ENCODE results near the gene CD300LF. TPM values are rescaled to one million over a fixed set of nuclear protein-coding genes. Genes with fewer than 3 reads are reported as not detected.

The CD300LF gene
- total and polyA plus RNA-seq, 4 donors = 0.13 to 1.9 (median 1.0) TPM

DNA sequence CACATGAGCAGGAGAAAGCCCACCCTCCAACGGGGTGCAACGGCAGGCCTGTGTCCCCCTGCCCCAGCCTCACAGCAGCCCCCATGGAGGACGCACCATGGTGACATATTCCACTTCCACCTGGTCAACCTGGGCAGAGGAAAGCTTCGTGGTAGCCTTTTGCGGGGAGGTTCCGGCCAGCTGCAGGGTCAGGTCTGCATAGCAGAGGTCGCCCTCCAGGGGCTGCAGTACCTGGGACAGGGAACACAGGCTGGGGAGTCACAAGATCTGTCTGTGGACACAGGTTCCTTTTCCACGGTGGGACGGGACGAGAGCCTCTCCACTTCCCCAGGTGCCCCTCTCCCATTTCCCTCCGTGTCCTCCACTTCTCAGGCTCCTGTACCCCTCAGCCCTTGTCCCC is 17.1 kb downstream of the CD300LF start:
- Histone ChIP-seq H3K9ac (ENCODE audit: low read depth in 1 of 2, low read length in 2 of 2) (no peak overlapping the region), H3K9me3 (ENCODE audit: control insufficient read depth in 4 of 4, low read length in 3 of 4) (no peaks in the 10 kb centered on the region), H3K27me3 (ENCODE audit: control insufficient read depth in 4 of 4, insufficient read depth in 4 of 4, low read length in 3 of 4) (no peaks in the 10 kb centered on the region), H3K4me1 (ENCODE audit: control insufficient read depth in 4 of 4, insufficient read depth in 4 of 4, low read length in 3 of 4) (no peaks in the 10 kb centered on the region), H3K27ac (ENCODE audit: low read depth in 1 of 2, low read length in 2 of 2) (no peak overlapping the region), H3K4me3 (ENCODE audit: low read depth in 1 of 3, low read length in 3 of 3) (no peak overlapping the region), H3K36me3 (ENCODE audit: control insufficient read depth in 4 of 4, insufficient read depth in 3 of 4, low read depth in 1 of 4, low read length in 3 of 4) (no peaks in the 10 kb centered on the region)
- no peak for TF ChIP-seq EGR1 (IDR thresholded peaks at IDR 0.05; ENCODE audit: low read depth in 2 of 2)
- TF ChIP-seq YY1 (IDR thresholded peaks at IDR 0.05) = no peak
- TF ChIP-seq, protein P1, sequence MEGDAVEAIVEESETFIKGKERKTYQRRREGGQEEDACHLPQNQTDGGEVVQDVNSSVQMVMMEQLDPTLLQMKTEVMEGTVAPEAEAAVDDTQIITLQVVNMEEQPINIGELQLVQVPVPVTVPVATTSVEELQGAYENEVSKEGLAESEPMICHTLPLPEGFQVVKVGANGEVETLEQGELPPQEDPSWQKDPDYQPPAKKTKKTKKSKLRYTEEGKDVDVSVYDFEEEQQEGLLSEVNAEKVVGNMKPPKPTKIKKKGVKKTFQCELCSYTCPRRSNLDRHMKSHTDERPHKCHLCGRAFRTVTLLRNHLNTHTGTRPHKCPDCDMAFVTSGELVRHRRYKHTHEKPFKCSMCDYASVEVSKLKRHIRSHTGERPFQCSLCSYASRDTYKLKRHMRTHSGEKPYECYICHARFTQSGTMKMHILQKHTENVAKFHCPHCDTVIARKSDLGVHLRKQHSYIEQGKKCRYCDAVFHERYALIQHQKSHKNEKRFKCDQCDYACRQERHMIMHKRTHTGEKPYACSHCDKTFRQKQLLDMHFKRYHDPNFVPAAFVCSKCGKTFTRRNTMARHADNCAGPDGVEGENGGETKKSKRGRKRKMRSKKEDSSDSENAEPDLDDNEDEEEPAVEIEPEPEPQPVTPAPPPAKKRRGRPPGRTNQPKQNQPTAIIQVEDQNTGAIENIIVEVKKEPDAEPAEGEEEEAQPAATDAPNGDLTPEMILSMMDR (IDR thresholded peaks at IDR 0.05; ENCODE audit: low read depth, low read length, missing input control) = no peak
- no peak for TF ChIP-seq RXRA (IDR thresholded peaks at IDR 0.05)
- TF ChIP-seq HNF4G (IDR thresholded peaks at IDR 0.05) = no peak
- TF ChIP-seq TAF1 (conservative IDR thresholded peaks at IDR 0.05) = no peak
- no peak for TF ChIP-seq ATF3 (IDR thresholded peaks at IDR 0.05)
- TF ChIP-seq, protein P2, sequence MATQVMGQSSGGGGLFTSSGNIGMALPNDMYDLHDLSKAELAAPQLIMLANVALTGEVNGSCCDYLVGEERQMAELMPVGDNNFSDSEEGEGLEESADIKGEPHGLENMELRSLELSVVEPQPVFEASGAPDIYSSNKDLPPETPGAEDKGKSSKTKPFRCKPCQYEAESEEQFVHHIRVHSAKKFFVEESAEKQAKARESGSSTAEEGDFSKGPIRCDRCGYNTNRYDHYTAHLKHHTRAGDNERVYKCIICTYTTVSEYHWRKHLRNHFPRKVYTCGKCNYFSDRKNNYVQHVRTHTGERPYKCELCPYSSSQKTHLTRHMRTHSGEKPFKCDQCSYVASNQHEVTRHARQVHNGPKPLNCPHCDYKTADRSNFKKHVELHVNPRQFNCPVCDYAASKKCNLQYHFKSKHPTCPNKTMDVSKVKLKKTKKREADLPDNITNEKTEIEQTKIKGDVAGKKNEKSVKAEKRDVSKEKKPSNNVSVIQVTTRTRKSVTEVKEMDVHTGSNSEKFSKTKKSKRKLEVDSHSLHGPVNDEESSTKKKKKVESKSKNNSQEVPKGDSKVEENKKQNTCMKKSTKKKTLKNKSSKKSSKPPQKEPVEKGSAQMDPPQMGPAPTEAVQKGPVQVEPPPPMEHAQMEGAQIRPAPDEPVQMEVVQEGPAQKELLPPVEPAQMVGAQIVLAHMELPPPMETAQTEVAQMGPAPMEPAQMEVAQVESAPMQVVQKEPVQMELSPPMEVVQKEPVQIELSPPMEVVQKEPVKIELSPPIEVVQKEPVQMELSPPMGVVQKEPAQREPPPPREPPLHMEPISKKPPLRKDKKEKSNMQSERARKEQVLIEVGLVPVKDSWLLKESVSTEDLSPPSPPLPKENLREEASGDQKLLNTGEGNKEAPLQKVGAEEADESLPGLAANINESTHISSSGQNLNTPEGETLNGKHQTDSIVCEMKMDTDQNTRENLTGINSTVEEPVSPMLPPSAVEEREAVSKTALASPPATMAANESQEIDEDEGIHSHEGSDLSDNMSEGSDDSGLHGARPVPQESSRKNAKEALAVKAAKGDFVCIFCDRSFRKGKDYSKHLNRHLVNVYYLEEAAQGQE (IDR thresholded peaks at IDR 0.05) = no peak
- TF ChIP-seq FOXA2 (IDR thresholded peaks at IDR 0.05) = no peak
- TF ChIP-seq FOXA1 (IDR thresholded peaks at IDR 0.05) = no peak
- TF ChIP-seq GABPA (IDR thresholded peaks at IDR 0.05 in 1 of 2, conservative IDR thresholded peaks at IDR 0.05 in 1 of 2) = no peak
- TF ChIP-seq RAD21 (IDR thresholded peaks at IDR 0.05) = no peak
- TF ChIP-seq HNF4A (conservative IDR thresholded peaks at IDR 0.05) = no peak
- no peak for TF ChIP-seq SP1 (IDR thresholded peaks at IDR 0.05)
- TF ChIP-seq JUND (IDR thresholded peaks at IDR 0.05) = no peak
- TF ChIP-seq NR2F2 (IDR thresholded peaks at IDR 0.05) = no peak
- TF ChIP-seq, protein P3, sequence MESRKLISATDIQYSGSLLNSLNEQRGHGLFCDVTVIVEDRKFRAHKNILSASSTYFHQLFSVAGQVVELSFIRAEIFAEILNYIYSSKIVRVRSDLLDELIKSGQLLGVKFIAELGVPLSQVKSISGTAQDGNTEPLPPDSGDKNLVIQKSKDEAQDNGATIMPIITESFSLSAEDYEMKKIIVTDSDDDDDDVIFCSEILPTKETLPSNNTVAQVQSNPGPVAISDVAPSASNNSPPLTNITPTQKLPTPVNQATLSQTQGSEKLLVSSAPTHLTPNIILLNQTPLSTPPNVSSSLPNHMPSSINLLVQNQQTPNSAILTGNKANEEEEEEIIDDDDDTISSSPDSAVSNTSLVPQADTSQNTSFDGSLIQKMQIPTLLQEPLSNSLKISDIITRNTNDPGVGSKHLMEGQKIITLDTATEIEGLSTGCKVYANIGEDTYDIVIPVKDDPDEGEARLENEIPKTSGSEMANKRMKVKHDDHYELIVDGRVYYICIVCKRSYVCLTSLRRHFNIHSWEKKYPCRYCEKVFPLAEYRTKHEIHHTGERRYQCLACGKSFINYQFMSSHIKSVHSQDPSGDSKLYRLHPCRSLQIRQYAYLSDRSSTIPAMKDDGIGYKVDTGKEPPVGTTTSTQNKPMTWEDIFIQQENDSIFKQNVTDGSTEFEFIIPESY (IDR thresholded peaks at IDR 0.05) = no peak
- DNase-seq (ENCODE audit: low spot score) = no peak
- 75% methylated on average over 11 of the region's 11 CpGs for WGBS

DNA sequence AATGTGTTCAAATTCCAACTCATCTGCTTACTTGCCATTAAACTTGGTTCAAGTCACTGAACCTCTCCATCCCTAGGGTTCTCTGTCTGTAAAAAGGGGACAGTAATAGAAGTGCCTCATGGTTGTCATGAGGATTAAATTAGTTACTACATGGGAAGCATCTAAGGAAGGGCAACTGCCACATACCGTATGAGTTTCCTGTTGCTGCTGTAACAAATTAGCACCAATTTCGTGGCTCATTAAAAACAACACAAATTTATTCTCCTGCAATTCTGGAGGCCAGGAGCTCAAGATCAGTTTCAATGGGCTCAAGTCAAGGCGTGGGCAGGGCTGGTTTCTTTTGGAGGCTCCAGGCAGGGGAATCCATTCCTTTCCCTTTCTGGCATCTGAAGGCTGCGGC is 18.6 kb downstream of the CD300LF start:
- Histone ChIP-seq H3K4me1 (ENCODE audit: control insufficient read depth in 4 of 4, insufficient read depth in 4 of 4, low read length in 3 of 4) (no peaks in the 10 kb centered on the region), H3K27ac (ENCODE audit: low read depth in 1 of 2, low read length in 2 of 2) (no peak overlapping the region), H3K36me3 (ENCODE audit: control insufficient read depth in 4 of 4, insufficient read depth in 3 of 4, low read depth in 1 of 4, low read length in 3 of 4) (no peaks in the 10 kb centered on the region), H3K27me3 (ENCODE audit: control insufficient read depth in 4 of 4, insufficient read depth in 4 of 4, low read length in 3 of 4) (no peaks in the 10 kb centered on the region), H3K9me3 (ENCODE audit: control insufficient read depth in 4 of 4, low read length in 3 of 4) (no peaks in the 10 kb centered on the region), H3K4me3 (ENCODE audit: low read depth in 1 of 3, low read length in 3 of 3) (no peak overlapping the region), H3K9ac (ENCODE audit: low read depth in 1 of 2, low read length in 2 of 2) (no peak overlapping the region)
- DNase-seq (ENCODE audit: low spot score) = no peak
- TF ChIP-seq SP1 (IDR thresholded peaks at IDR 0.05) (no peak), HNF4A (conservative IDR thresholded peaks at IDR 0.05) (no peak), RXRA (IDR thresholded peaks at IDR 0.05) (no peak), HNF4G (IDR thresholded peaks at IDR 0.05) (no peak), TAF1 (conservative IDR thresholded peaks at IDR 0.05) (no peak), FOXA1 (IDR thresholded peaks at IDR 0.05) (no peak), ATF3 (IDR thresholded peaks at IDR 0.05) (no peak), GABPA (IDR thresholded peaks at IDR 0.05 in 1 of 2, conservative IDR thresholded peaks at IDR 0.05 in 1 of 2) (no peak), EGR1 (IDR thresholded peaks at IDR 0.05; ENCODE audit: low read depth in 2 of 2) (no peak), FOXA2 (IDR thresholded peaks at IDR 0.05) (no peak)
- TF ChIP-seq, protein P4, sequence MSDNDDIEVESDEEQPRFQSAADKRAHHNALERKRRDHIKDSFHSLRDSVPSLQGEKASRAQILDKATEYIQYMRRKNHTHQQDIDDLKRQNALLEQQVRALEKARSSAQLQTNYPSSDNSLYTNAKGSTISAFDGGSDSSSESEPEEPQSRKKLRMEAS (IDR thresholded peaks at IDR 0.05) = no peak
- 85% methylated on average over 4 of the region's 4 CpGs for WGBS

All from liver (tissue), 9 donors.